IMR-90 (cell line): ENCODE data around the gene FXYD3. TPM values are rescaled to one million over a fixed set of nuclear protein-coding genes. Genes with fewer than 3 reads are reported as not detected.

ENCODE experiments used
- ATAC-seq: fragments of 200-7000 bp; cut with Tn5 transposase; 2 replicates; pipeline ENCODE4 v1.9.1; 2020; ENCODE audit warnings: low read depth, mild to moderate bottlenecking, moderate library complexity
- BruUV-seq: library from RNA; stranded (reverse); fragments of 400-500 nt; replicated peaks from 2 replicates; lab custom pipeline; 2021; lab: Mats Ljungman, UMichigan
- CTCF ChIA-PET: fragments of 300-600 bp; formaldehyde crosslinking; extraction: SDS; loops from one replicate; lab custom pipeline; 2021; ENCODE audit warnings: antibody characterized with exemption; lab: Yijun Ruan, JAX
- POLR2A ChIA-PET: fragments of 300-600 bp; sonication (Branson Sonifier 250); formaldehyde crosslinking; loops from one replicate; lab custom pipeline; 2022; ENCODE audit warnings: antibody characterized with exemption; ENCODE audit not compliant: unreplicated experiment; lab: Charles Lee
- DNase-seq: peaks from one replicate; pipeline ENCODE4 v3.0.0; 2013
- H2AFZ ChIP-seq: replicated peaks from 2 replicates; pipeline ENCODE3; 2013; ENCODE audit warnings: low read length, mild to moderate bottlenecking; ENCODE audit not compliant: poor library complexity
- H2AK5ac ChIP-seq: 2 replicates; pipeline ENCODE4 v1.6.1; 2013; ENCODE audit warnings: low read depth, low read length, inconsistent platforms
- H2AK9ac ChIP-seq: replicated peaks from 2 replicates; pipeline ENCODE3; 2013; ENCODE audit warnings: mild to moderate bottlenecking, low read depth, low read length, moderate library complexity; ENCODE audit not compliant: poor library complexity
- H2BK120ac ChIP-seq: 2 replicates; pipeline ENCODE4 v1.6.1; 2013; ENCODE audit warnings: low read depth, low read length, inconsistent platforms
- H2BK15ac ChIP-seq: 3 replicates; pipeline ENCODE4 v1.6.1; 2013; ENCODE audit warnings: low read depth, low read length, inconsistent platforms
- H2BK20ac ChIP-seq: 2 replicates; pipeline ENCODE4 v1.6.1; 2013; ENCODE audit warnings: low read depth, mild to moderate bottlenecking, inconsistent platforms, low read length, moderate library complexity
- H2BK5ac ChIP-seq: 2 replicates; pipeline ENCODE4 v1.6.1; 2013; ENCODE audit warnings: mild to moderate bottlenecking, low read depth, low read length, inconsistent platforms; ENCODE audit not compliant: poor library complexity, severe bottlenecking
- H3K14ac ChIP-seq: replicated peaks from 2 replicates; pipeline ENCODE4 v1.6.1; 2013; ENCODE audit warnings: low read depth, low read length, inconsistent platforms
- H3K18ac ChIP-seq: 2 replicates; pipeline ENCODE4 v1.6.1; 2013; ENCODE audit warnings: low read depth, low read length, control low read depth
- H3K23ac ChIP-seq: 2 replicates; pipeline ENCODE4 v1.6.1; 2013; ENCODE audit warnings: low read depth, low read length, inconsistent platforms
- H3K27ac ChIP-seq: 2 replicates; pipeline ENCODE4 v1.5.1; 2013; ENCODE audit warnings: mild to moderate bottlenecking, control low read depth, low read length; ENCODE audit not compliant: insufficient read depth
- H3K27me3 ChIP-seq: 2 replicates; pipeline ENCODE4 v1.6.1; 2013; ENCODE audit warnings: low read length; ENCODE audit not compliant: control insufficient read depth, insufficient read depth
- H3K36me3 ChIP-seq: 2 replicates; pipeline ENCODE4 v1.6.1; 2013; ENCODE audit warnings: low read length, mixed read lengths; ENCODE audit not compliant: control insufficient read depth, insufficient read depth
- H3K4ac ChIP-seq: 2 replicates; pipeline ENCODE4 v1.6.1; 2013; ENCODE audit warnings: low read depth, low read length, inconsistent platforms
- H3K4me1 ChIP-seq: 2 replicates; pipeline ENCODE4 v1.6.1; 2013; ENCODE audit warnings: low read length, mixed read lengths; ENCODE audit not compliant: control insufficient read depth, insufficient read depth
- H3K4me2 ChIP-seq: 2 replicates; pipeline ENCODE4 v1.6.1; 2013; ENCODE audit warnings: low read depth, mild to moderate bottlenecking, control low read depth, low read length, moderate library complexity
- H3K4me3 ChIP-seq: 2 replicates; pipeline ENCODE4 v1.5.1; 2013; ENCODE audit warnings: low read depth, mild to moderate bottlenecking, control low read depth, low read length, moderate library complexity; ENCODE audit not compliant: insufficient read depth
- H3K56ac ChIP-seq: 2 replicates; pipeline ENCODE4 v1.6.1; 2013; ENCODE audit warnings: low read length, inconsistent platforms; ENCODE audit not compliant: insufficient read depth; ENCODE audit errors: extremely low read depth
- H3K79me1 ChIP-seq, 2 experiments: 2 replicates each; pipeline ENCODE4 v1.6.1; 2013; ENCODE audit warnings: low read length in 2 of 2, inconsistent platforms in 1 of 2, low read depth in 1 of 2
- H3K9ac ChIP-seq: 2 replicates; pipeline ENCODE4 v1.6.1; 2013; ENCODE audit warnings: low read depth, low read length, control low read depth
- H3K9me1 ChIP-seq: 2 replicates; pipeline ENCODE4 v1.6.1; 2013; ENCODE audit warnings: low read length, inconsistent platforms; ENCODE audit not compliant: insufficient read depth
- H3K9me3 ChIP-seq: 2 replicates; pipeline ENCODE4 v1.6.1; 2013; ENCODE audit warnings: low read length; ENCODE audit not compliant: control insufficient read depth, insufficient read depth
- H4K20me1 ChIP-seq: 2 replicates; pipeline ENCODE4 v1.6.1; 2013; ENCODE audit warnings: low read length, inconsistent platforms; ENCODE audit not compliant: insufficient read depth
- H4K5ac ChIP-seq: 2 replicates; pipeline ENCODE4 v1.6.1; 2013; ENCODE audit warnings: mild to moderate bottlenecking, low read depth, low read length, control low read depth
- H4K8ac ChIP-seq, 2 experiments: 2 replicates each; pipeline ENCODE4 v1.6.1; 2013; ENCODE audit warnings: low read depth in 2 of 2, low read length in 2 of 2, control low read depth in 1 of 2, inconsistent platforms in 1 of 2
- H4K91ac ChIP-seq: 2 replicates; pipeline ENCODE4 v1.6.1; 2013; ENCODE audit warnings: low read depth, low read length, inconsistent platforms; ENCODE audit not compliant: insufficient read depth
- BHLHE40 ChIP-seq: fragments of 150-350 bp; IDR thresholded peaks from 2 replicates; pipeline ENCODE4 v1.6.1; 2016; ENCODE audit warnings: mild to moderate bottlenecking, low read depth, low read length
- CHD1 ChIP-seq: IDR thresholded peaks from 2 replicates; pipeline ENCODE4 v1.6.1; 2012; ENCODE audit warnings: low read depth, low read length, improper control_type of control experiment
- ELK1 ChIP-seq: fragments of 150-350 bp; IDR thresholded peaks from 2 replicates; pipeline ENCODE4 v1.6.1; 2016; ENCODE audit warnings: low read depth, mild to moderate bottlenecking, low read length, moderate library complexity, borderline replicate concordance
- FOS ChIP-seq: fragments of 150-350 bp; IDR thresholded peaks from 2 replicates; pipeline ENCODE4 v1.6.1; 2016; ENCODE audit warnings: low read depth, low read length
- MAFK ChIP-seq: IDR thresholded peaks from 2 replicates; pipeline ENCODE4 v1.6.1; 2012; ENCODE audit warnings: low read depth, low read length, improper control_type of control experiment
- MAZ ChIP-seq: IDR thresholded peaks from 2 replicates; pipeline ENCODE4 v1.6.1; 2012; ENCODE audit warnings: low read depth, mild to moderate bottlenecking, low read length, improper control_type of control experiment, moderate library complexity, borderline replicate concordance
- POLR2A ChIP-seq: IDR thresholded peaks from 2 replicates; pipeline ENCODE4 v1.6.1; 2012; ENCODE audit warnings: mild to moderate bottlenecking, low read depth, low read length
- RAD21 ChIP-seq: IDR thresholded peaks from 2 replicates; pipeline ENCODE4 v1.6.1; 2012; ENCODE audit warnings: low read length, improper control_type of control experiment
- RCOR1 ChIP-seq: IDR thresholded peaks from 2 replicates; pipeline ENCODE4 v1.6.1; 2012; ENCODE audit warnings: mild to moderate bottlenecking, low read length, improper control_type of control experiment; ENCODE audit not compliant: insufficient replicate concordance
- USF2 ChIP-seq: fragments of 150-350 bp; IDR thresholded peaks from 2 replicates; pipeline ENCODE4 v1.6.1; 2017; ENCODE audit warnings: mild to moderate bottlenecking, antibody characterized with exemption, low read length, low read depth
- WGBS, 2 experiments: methylation state at CpG; one replicate each; pipeline versions ENCODE4 v1.1.5 to v1.1.7; 2013; ENCODE audit warnings: missing lambda C conversion rate in 2 of 2; ENCODE audit not compliant: insufficient read length in 1 of 2; ENCODE audit errors: extremely low coverage in 2 of 2; 5-methylcytosine and 5-hydroxymethylcytosine counted together
- dilution Hi-C: fragments of 300-500 bp; cut with HindIII; formaldehyde crosslinking; loops from one replicate; pipeline ENCODE4 v1.14.3; 2018; ENCODE audit warnings: low sequenced_read_pairs; ENCODE audit not compliant: unreplicated experiment
- in situ Hi-C: fragments of 300-500 bp; cut with MboI; formaldehyde crosslinking; loops from 3 replicates; pipeline ENCODE4 v1.14.3; 2019; ENCODE audit warnings: low sequenced_read_pairs, inconsistent platforms, mixed read lengths
- intact Hi-C: fragments of 100-400 bp; cut with micrococcal nuclease; formaldehyde crosslinking; loops from 2 replicates; pipeline ENCODE4 v1.10.0; 2022
- polyA plus RNA-seq, 3 experiments: library from polyadenylated mRNA; depleted of rRNA; stranded (reverse); fragments of >200 nt; gene quantifications; 2 replicates each; pipeline ENCODE4 v1.2.3, GENCODE V29; 2012; ENCODE audit warnings: low replicate concordance in 1 of 3
- total RNA-seq: library from RNA; depleted of rRNA; stranded (reverse); fragments of >200 nt; gene quantifications from 2 replicates; pipeline ENCODE4 v1.2.3, GENCODE V29; 2012

FXYD3 gene
- total and polyA plus RNA-seq, 2 of the 4 experiments (the other 2 are of a cell fraction) = not detected

GRCh38 chr19:35118268-35119020 is 2.8 kb downstream of the FXYD3 start:
- H3K27ac ChIP-seq = no peak overlapping the region
- peaks cover 20% of the 10 kb centered on the region for H3K27me3 ChIP-seq
- H3K23ac ChIP-seq = no peak overlapping the region
- TF ChIP-seq MAFK (no peak), POLR2A (no peak), RAD21 (no peak), ELK1 (no peak), CHD1 (no peak), FOS (no peak), MAZ (no peak), BHLHE40 (no peak), RCOR1 (no peak), USF2 (no peak)
- H4K5ac ChIP-seq = no peak overlapping the region
- dilution Hi-C loops = no loop called here
- H3K9ac ChIP-seq = no peak overlapping the region
- no peaks in the 10 kb centered on the region for H3K36me3 ChIP-seq
- no peak overlapping the region for H3K56ac ChIP-seq
- H3K4me1 ChIP-seq = no peaks in the 10 kb centered on the region
- WGBS, 2 experiments = no CpG with 5 or more reads among the region's 13 CpGs
- in situ Hi-C loops = no loop called here
- no peak overlapping the region for H2BK20ac ChIP-seq
- H3K9me1 ChIP-seq = no peaks in the 10 kb centered on the region
- H3K4me3 ChIP-seq = no peak overlapping the region
- no peaks in the 10 kb centered on the region for H3K79me1 ChIP-seq
- no peak overlapping the region for H3K4ac ChIP-seq
- no peak overlapping the region for H2BK120ac ChIP-seq
- H3K4me2 ChIP-seq = no peak overlapping the region
- POLR2A ChIA-PET = no interaction called here
- ATAC-seq (no peak), DNase-seq (no peak)
- H3K18ac ChIP-seq = no peak overlapping the region
- H2BK5ac ChIP-seq = no peak overlapping the region
- no TSS peak for BruUV-seq
- H2AK5ac ChIP-seq = no peak overlapping the region
- no peaks in the 10 kb centered on the region for H3K9me3 ChIP-seq
- no peaks in the 10 kb centered on the region for H4K20me1 ChIP-seq
- CTCF ChIA-PET = no interaction called here
- H2AFZ ChIP-seq = no peak overlapping the region
- H2AK9ac ChIP-seq = no peak overlapping the region
- no peak overlapping the region for H3K14ac ChIP-seq
- intact Hi-C loops = no loop called here
- H4K8ac ChIP-seq = no peak overlapping the region
- no peak overlapping the region for H2BK15ac ChIP-seq
- H4K91ac ChIP-seq = no peak overlapping the region
